ENCODE measurements around the gene TUBB2A. TPM values are rescaled to one million over a fixed set of nuclear protein-coding genes. Genes with fewer than 3 reads are reported as not detected.
"Not testable (repeated sequence)": the region's sequence is repeated elsewhere in the genome, so short reads cannot be mapped to it uniquely, and the experiment has no call there.

Gene TUBB2A
- total and polyA plus RNA-seq, 8 donors = 14.8 to 42.5 (median 24.9) TPM

DNA sequence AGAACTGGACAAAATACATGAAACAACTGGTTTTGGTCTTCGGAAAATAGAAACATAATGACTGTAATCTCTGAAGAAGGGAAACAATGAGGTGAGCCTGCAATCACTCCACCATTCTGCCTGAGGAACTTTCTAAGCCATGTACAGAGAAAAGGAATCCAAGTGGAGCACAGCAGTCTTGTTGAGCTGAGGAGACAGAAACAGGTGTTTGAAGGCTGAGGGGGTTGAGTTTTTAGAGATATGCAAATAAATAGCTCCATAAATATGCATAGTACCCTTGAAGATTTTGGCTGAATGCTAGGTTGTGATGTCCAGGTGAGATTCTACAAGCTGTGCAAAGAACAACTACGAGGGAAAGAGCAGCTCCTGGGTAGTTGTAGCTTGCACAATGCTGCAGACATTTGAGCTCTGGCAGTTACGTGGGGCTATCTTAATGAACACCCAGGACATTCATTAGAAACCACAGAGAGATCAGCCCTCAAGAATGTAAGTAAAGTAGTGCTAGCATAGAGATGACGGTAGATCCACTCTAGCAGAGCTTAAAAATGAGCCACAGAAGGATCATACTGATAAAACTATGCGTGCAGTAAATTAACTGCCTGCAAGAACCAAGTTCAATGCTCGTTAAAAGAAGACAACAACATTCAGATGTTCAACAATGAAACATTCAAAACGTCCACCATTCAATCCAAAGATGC, 45.8 kb upstream of the TUBB2A start:
- Histone ChIP-seq H3K27ac (no peak overlapping the region), H3K4me1 (no peaks in the 10 kb centered on the region), H3K27me3 (peaks cover 0 to 7% of the 10 kb centered on the region in 2 donors), H3K9me3 (peaks cover 0 to 2% of the 10 kb centered on the region in 2 donors), H3K4me3 (no peak overlapping the region), H3K36me3 (no peaks in the 10 kb centered on the region)
- DNase-seq (no peak), ATAC-seq (no peak)
- intact Hi-C loops (cut with DNase I) = no loop called here
- TF ChIP-seq, protein P1, sequence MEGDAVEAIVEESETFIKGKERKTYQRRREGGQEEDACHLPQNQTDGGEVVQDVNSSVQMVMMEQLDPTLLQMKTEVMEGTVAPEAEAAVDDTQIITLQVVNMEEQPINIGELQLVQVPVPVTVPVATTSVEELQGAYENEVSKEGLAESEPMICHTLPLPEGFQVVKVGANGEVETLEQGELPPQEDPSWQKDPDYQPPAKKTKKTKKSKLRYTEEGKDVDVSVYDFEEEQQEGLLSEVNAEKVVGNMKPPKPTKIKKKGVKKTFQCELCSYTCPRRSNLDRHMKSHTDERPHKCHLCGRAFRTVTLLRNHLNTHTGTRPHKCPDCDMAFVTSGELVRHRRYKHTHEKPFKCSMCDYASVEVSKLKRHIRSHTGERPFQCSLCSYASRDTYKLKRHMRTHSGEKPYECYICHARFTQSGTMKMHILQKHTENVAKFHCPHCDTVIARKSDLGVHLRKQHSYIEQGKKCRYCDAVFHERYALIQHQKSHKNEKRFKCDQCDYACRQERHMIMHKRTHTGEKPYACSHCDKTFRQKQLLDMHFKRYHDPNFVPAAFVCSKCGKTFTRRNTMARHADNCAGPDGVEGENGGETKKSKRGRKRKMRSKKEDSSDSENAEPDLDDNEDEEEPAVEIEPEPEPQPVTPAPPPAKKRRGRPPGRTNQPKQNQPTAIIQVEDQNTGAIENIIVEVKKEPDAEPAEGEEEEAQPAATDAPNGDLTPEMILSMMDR (IDR thresholded peaks at IDR 0.05) = no peak

DNA sequence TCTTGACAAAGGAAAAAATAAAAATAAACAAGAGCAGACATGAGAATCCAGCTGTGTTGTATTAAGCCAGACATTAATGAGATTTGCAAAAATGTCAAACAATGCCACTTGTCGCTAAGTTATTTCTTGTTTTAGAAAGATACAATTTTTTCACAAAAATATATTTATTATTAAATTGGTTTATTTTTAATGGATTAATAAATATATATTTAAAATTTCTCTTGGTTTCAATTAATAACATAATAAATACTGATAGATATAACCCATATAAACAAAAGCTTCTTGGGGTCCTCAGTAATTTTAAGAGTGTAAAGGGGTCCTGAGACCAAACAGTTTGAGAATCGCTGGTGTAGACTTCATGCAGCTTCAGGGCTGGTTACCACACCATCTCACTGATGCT, 44.0 kb upstream of the TUBB2A start:
- no peak overlapping the region for H3K4me3 ChIP-seq
- intact Hi-C loops (cut with DNase I) = no loop called here
- no peak overlapping the region for H3K27ac ChIP-seq
- ATAC-seq = no peak
- DNase-seq = no peak
- H3K9me3 ChIP-seq = peaks cover 0 to 2% of the 10 kb centered on the region in 2 donors
- H3K27me3 ChIP-seq = no peaks in the 10 kb centered on the region
- no peaks in the 10 kb centered on the region for H3K36me3 ChIP-seq
- TF ChIP-seq, protein P1 (IDR thresholded peaks at IDR 0.05) = no peak
- no peaks in the 10 kb centered on the region for H3K4me1 ChIP-seq

DNA sequence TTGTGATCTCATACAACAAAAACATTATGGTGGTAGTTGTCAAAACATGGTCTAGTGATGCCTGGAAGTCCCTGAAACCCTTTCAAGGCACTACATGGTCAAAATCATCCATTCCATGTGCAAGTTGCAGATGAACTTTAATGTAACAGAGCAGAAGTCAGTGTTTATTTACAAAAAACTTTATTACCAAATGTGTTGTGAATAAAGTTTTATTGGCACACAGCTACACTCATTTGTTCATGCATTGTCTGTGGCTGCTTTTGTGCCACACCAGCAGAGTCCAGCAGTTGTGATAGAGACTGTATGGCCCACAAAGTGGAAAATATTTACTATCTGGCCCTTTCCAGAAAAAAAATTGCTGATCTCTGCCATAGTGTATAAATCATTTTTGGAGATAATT, 43.3 kb upstream of the TUBB2A start:
- no peak for DNase-seq
- H3K36me3 ChIP-seq = no peaks in the 10 kb centered on the region
- intact Hi-C loops (cut with DNase I) = no loop called here
- H3K4me3 ChIP-seq = no peak overlapping the region
- ATAC-seq = no peak
- peaks cover 0 to 2% of the 10 kb centered on the region in 2 donors for H3K9me3 ChIP-seq
- no peaks in the 10 kb centered on the region for H3K27me3 ChIP-seq
- H3K4me1 ChIP-seq = no peaks in the 10 kb centered on the region
- TF ChIP-seq, protein P1 (IDR thresholded peaks at IDR 0.05) = no peak
- no peak overlapping the region for H3K27ac ChIP-seq

DNA sequence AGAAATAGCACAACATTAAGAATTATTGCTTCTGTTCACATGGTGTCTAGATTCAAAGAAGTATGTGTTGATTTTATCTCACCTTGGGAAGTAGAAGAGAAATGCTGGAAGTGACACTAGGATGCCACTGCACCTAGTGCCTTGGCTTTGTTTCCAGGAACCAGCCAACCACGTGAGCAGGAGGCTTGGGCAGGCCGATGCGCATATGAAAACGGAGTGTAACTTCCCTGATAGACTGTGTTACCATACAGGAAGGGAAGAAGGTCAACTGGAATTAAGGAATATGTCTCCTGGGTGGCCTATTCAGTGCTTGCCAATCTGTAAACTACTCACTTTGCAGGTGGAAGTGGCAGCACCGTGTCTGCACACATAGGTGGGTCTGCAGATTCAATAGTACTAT, 42.0 kb upstream of the TUBB2A start:
- Histone ChIP-seq H3K27ac (no peak overlapping the region), H3K36me3 (no peaks in the 10 kb centered on the region), H3K27me3 (no peaks in the 10 kb centered on the region), H3K9me3 (peaks cover 0 to 2% of the 10 kb centered on the region in 2 donors), H3K4me3 (no peak overlapping the region), H3K4me1 (no peaks in the 10 kb centered on the region)
- DNase-seq (no peak), ATAC-seq (no peak)
- TF ChIP-seq, protein P1 (IDR thresholded peaks at IDR 0.05) = no peak
- intact Hi-C loops (cut with DNase I) = no loop called here

DNA sequence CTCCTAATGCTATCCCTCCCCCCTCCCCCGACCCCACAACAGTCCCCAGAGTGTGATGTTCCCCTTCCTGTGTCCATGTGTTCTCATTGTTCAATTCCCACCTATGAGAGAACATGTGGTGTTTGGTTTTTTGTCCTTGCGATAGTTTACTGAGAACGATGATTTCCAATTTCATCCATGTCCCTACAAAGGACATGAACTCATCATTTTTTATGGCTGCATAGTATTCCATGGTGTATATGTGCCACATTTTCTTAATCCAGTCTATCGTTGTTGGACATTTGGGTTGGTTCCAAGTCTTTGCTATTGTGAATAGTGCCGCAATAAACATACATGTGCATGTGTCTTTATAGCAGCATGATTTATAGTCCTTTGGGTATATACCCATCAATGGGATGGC, 40.4 kb upstream of the TUBB2A start:
- intact Hi-C loops (cut with DNase I); H3K36me3 ChIP-seq; H3K9me3 ChIP-seq; DNase-seq; H3K4me1 ChIP-seq; ATAC-seq; H3K27ac ChIP-seq; H3K4me3 ChIP-seq; H3K27me3 ChIP-seq: not testable (repeated sequence)

DNA sequence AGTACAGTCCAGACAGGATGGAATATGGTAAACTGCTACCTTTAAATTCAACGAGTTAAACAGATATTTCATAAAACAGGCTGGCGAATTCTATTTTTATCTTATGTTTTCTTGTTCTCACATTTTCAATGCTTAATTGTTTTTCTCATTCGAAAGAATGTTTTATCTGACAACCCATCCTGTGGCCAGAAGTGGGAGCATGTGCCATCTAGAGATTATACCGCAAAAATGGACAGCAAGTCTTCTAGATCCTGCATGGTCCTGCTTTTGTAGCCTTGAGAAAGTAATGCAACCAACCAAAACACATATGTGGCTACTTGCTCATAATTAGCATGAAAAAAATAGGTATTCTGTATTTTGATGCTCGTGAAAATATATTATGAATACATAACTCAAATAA, 39.4 kb upstream of the TUBB2A start:
- intact Hi-C loops (cut with DNase I) = no loop called here
- Histone ChIP-seq H3K27me3 (no peaks in the 10 kb centered on the region), H3K4me3 (no peak overlapping the region), H3K9me3 (no peaks in the 10 kb centered on the region), H3K36me3 (no peaks in the 10 kb centered on the region), H3K4me1 (no peaks in the 10 kb centered on the region), H3K27ac (no peak overlapping the region)
- DNase-seq (no peak), ATAC-seq (no peak)
- TF ChIP-seq, protein P1 (IDR thresholded peaks at IDR 0.05) = no peak
